ENCODE data around the gene FLRT3. TPM values are rescaled to one million over a fixed set of nuclear protein-coding genes. Genes with fewer than 3 reads are reported as not detected.

The FLRT3 gene
- total RNA-seq, 1 experiment from 2014 or later, result 5.0 TPM

DNA sequence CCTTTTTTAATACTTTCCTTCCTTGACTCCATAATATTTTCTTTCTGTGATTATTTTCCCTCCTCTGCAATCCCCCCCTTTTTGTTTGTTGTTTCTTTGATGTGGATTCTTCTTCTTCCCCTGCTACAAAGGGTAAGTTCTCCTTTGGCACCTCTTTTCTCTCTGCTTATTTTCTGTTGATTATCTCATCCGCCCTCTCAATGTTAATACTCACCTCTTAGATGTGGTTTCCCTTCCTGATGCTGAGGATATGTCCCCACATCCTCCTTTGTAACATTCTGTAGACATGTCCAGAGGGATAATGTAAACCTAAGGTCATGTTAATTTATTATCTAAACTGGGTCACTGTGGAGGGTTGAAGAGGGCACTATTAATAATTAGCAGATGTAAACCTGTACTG, 17.7 kb downstream of the FLRT3 start:
- DNase-seq (ENCODE audit: low spot score), result no peak

DNA sequence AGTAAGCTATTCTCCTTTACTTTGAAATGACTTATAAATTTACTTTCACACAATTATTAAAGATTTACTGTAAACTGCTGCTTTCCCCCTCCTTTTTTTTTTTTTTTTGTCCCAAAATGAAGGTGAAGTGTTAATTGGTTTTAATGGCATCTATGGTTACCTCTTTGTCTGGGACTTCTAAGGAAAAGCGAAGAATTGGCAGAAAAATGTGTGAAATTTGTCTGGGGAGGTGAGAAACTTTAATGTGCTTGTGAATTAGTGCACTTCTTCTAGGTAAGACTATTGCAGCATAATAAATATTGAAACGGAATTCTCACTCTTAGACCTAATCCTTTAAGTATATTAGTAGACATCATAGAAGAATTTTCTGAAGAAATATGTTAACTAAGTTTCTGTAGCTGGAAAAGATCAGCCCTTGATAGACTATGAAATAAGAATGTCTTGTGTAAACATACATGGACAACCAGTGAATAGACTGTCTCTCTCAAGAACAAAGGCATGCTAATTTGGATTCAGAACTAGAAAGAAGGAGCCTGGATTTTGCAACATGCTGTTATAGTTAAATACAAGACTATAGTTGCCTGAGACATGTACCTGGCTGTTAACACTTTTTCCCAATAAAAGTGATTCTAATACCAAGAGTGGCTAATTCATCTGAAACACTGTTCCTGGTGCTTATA, 23.9 kb downstream of the FLRT3 start:
- DNase-seq (ENCODE audit: low spot score), result no peak

DNA sequence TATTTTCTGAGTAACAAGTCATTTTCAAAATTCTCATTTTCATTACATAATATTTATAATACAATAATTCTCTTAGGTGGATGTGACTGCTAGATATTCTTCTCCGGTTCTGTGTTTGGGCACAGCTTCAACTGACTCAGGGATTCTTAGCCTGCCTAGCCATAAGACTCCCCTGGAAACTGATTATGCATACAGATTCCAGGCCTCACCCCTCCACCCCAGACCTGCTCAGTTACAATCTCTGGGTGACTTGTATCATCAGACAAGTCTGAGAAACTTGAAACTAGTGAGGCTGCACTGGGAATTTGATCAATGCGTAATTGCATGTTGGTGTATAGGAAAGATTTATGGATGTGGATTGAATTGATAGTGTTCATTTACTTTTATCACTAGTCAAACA, 25.4 kb downstream of the FLRT3 start:
- no peak for DNase-seq (ENCODE audit: low spot score)

DNA sequence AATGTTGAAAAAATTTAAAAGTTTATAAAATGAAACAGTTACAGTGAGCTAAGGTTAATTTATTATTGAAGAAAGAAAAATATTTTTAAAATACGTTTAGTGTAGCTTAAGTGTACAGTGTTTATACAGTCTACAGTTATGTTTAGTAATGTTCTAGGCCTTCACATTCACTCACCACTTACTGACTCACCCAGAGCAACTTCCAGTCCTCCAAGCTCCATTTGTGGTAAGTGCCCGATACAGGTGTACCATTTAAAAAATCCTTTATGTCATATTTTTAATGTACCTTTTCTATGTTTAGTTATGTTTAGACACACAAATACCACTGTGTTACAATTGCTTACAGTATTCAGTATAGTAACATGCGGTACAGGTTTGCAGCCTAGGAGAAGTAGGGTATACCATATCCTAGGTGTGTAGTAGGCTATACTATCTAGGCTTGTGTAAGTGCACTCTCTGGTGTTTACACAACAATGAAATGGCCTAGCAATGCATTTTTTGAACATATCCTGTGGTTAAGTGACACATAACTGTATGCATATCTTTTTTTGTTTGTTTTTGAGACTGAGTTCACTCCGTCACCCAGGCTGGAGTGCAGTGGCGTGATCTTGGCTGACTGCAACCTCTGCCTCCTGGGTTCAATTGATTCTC, 26.3 kb downstream of the FLRT3 start:
- DNase-seq (ENCODE audit: low spot score), result no peak

DNA sequence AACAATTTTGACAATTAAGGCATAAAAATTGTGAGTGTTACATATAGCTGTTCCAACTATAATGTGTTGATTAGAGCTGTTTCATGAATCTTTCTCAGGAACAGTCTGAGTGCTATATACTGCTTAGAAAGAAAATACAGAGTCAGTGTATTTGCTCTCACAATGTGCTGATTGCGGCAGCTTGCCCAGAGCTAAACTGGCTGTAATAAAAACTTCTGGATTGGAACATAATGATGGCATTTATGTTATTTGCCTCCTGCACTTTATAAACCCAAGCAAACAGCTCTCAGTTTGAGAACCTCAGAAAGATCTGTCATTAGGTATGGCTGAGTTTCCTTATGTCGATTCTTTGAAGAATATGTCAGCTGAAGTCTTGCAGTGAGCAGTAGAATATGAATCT, 29.5 kb downstream of the FLRT3 start:
- no peak for DNase-seq (ENCODE audit: low spot score)

DNA sequence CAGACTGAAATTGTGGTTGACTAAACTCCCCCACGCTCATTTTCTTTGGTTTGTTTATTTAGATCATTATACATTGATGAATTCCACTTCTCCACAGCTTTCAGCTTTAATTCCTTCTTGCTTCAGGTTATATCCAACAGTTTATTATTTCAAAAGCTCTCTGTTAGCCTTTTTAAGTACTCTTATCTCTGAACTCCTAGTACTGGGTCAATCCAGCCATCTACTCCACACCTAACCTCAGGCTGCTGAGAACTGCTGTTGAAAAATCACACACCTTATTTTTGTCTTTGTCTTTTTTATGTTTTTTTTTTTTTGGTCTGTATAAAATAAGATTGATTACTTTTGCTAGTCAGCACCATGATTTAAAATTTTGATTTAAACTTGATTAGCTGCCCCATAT, 32.9 kb downstream of the FLRT3 start:
- no peak for DNase-seq (ENCODE audit: low spot score)

DNA sequence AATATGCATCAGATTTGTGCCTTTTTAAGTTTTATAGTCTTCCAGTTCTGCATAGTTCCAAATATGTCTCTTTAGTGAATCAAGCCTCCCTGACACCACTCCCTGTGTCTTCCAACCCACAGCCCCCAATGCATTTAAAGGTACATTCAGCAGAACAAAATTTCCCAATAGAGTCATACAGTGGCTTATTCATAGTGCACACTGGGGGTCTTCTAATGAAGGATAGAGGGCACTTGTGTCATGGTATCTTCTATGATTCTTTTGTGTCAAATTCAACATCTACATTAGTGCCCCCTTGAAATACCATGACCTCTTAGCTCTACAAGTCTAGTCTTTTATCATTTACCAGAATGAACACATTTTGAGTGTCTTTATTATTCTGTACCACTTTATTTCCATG, 33.8 kb downstream of the FLRT3 start:
- DNase-seq (ENCODE audit: low spot score), result no peak

DNA sequence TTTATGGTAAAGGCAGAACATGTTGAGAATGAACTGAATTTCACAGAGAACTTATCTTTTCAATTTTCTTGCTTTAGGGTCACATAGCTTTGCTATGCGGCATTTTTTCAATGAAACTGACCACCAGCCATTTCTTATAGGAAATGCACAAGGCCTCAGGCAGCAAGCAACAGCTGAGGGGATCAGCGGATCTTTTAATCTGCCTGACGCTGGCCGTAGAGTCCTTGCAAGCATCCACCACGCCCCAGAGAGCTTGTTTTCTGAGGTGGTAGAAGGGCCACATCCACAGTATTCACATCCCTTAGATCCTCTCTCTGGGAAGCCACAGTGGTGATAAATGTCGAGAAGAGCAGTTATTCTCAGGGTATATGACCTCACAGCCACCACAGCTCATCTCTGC, 34.3 kb downstream of the FLRT3 start:
- DNase-seq (ENCODE audit: low spot score), result no peak

DNA sequence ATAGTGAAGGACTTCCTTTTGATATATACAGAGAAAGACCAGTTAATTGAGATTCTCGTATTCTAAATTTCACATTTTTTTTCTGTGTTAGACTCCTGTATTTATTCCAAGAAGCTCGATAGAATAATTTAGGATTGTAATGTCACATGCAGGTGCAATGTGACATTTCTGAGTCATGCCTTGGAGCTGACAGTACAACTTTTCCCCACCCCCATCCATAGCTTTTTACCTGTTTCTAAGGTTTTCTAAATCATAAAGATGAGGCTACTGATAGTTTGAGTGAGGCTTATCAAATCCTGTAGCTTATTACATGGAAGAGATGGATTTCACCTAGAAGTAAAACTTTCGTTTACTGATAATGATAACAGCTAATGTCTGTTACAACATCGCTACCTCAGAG, 37.6 kb downstream of the FLRT3 start:
- no peak for DNase-seq (ENCODE audit: low spot score)

DNA sequence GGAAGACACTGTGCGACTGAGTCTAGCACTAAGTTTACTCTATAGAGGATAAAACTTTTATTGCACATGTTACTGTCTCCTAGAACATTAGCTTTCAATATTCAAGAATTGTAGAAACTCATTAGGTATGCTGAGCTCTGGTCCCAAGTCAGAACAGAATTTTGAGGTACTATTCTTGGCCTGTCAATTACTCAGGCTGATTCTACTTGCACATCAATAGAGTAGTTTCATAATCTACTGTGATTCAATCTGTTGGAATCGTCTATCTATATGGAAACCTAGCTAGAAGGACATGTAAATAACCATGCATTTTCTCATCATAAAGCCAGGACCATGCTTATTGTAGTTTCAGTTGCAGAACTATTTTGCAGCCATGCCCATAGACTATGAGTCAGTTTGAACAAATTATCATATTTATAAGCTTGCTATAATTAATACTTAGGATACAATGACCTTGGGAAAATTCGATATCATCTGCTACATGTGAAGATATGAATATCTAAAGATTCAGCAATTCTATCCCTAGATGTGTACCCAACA, 41.6 kb downstream of the FLRT3 start:
- no peak for DNase-seq (ENCODE audit: low spot score)

DNA sequence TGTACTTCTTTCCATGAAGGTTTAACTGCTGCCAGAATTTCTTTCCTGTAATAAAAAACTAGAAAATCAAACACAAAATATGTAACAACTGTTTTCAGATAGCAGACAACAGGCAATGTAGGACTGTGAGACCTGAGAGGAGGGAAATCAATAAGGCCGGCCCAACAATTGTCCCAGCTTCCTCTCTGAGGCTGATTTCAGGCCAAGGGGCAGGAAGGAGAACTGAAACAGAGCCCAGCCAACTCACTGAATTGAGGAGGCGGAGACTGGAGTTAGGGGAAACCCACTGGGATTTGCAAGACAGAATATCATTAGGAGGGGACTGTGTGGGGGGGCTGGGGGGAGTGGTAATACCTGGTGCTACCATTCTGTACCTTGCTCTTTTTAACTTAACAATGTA, 42.2 kb downstream of the FLRT3 start:
- no peak for DNase-seq (ENCODE audit: low spot score)

DNA sequence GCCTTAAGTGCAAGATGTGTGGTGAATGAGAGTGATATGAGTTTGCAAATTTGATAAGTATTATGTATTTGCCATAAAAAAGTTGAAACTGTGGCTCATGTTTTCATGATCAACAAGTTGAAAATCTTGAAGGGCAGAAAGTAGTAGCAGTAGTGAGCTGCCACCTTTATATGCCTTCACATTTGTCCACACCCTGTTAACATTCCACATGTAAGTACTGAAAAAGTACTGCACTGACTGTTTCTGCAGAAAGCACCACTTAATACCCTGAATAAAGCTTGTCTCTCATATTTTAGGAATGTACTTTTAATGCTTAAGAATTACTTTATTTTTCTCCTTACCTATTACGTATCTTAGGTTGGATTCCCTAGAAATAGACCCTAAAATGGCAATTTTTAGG, 45.9 kb downstream of the FLRT3 start:
- DNase-seq (ENCODE audit: low spot score), result no peak

DNA sequence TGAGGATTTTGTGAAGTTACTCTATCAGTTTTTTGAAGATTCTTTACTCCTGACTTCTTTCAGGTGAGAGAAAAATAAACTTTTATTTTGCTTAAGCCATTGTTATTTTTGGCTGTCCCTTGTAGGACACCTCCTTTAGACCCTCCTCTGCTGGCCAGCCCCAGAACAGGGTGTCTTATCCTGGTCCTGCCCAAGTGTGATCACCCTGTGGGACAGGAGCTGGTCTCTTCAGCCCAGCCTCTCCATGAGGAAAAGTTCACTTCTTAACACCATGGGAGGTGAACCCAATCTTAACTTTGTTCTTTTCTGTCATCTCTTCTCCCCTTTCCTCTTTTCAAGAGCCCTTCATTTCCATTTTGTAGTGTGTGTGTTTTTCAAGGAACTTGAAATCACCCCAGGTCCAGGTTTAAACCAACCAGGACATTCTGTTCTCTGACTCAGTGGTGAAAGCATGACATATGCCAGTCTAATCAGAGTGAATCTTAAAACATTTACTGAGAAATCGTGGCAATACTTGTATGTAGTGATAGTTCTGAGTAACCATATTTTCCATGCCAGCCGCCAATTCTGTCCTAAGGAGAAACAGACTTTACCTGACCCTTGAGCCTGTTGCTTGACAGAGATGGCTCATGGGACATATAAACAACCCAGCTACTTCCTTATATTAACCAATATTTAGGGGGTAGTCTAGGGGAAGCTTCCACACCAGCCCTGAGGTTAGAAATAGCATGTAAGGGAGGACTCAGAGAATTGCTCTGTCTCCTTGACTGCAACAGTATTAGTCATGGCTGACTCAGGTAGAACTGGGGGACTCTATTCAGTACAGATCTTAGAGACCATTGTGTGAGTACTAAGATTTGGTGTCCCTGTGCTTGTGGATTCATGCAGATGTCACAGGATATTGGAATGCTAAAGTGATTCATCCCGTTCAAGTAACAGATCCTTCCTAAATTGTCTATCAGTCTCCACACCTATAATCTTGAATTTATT, 48.8 kb downstream of the FLRT3 start:
- no peak for DNase-seq (ENCODE audit: low spot score)

DNA sequence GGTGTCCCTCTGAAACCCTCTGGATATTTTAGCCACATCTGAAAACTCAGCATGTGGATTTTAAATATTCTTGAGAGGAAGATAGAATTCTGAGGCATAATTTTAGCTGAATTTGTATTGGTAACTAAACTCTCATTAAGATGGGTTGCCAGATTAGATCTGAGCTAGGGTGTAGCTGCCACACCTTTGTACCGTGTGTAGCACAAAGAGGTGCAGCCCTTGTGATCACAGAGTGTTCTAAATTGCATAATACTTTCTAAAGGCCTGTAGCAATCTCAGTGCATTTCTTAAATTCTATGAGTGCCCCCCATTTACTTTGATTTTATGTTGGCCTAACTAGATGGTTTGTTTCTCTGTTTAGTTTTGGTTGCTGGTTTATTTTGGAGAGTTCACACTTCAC, 53.0 kb downstream of the FLRT3 start:
- DNase-seq (ENCODE audit: low spot score), result no peak

DNA sequence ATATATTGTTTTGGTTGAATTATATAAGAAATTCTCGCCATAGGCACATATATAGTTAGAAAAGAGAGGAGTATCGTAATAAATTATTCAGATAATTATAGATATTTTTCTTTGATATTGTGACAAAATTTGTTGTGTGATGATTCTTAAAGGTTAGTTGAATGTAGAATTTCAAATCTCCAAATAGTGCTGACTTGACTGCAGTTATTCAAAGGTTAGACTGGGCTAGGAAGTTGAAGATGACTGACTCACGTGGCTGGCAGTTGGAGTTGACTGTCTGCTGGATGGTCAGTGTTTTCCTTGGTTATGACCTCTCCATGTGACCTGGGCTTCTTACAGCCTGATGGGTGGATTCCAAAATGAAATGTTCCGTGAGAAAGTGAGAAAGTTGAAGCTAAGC, 55.3 kb downstream of the FLRT3 start:
- no peak for DNase-seq (ENCODE audit: low spot score)

Small RNAs within 50 kb of the gene (small RNA-seq; reads per million reads assigned to genes)
- gene RNU6-228P, result not detected

All from HT-29 (cell line).